Measurements from ENCODE around the gene GPR156.

DNA sequence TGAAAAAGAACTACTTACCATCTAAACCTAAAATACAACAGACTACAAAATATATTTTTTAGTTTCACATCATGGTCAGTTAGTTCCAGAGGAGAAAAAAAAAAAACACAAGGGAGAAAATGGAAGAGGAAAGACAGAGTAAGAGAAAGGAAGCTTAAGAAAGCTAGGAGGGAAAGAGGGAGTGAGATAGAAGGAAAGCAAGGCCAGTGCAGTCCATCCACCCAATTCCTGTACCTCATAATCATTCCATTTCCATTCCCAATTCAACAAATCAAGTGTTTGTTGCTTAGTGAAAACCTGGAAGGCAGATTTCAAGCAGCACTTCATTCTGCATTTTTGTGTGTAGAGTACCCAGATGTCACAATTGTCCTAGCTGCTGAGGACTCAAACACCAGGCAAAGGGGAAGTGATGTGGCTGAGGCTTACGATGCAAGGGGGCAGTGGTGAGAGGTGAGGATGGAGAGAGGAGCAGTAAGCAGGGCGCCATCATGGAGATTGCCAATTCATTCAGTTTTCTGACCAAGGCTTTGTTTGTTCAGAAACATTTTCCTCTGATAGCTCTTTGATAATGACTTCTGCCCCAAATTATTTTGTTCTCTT is 107.2 kb downstream of the GPR156 start:
- TF ChIP-seq, protein P1, sequence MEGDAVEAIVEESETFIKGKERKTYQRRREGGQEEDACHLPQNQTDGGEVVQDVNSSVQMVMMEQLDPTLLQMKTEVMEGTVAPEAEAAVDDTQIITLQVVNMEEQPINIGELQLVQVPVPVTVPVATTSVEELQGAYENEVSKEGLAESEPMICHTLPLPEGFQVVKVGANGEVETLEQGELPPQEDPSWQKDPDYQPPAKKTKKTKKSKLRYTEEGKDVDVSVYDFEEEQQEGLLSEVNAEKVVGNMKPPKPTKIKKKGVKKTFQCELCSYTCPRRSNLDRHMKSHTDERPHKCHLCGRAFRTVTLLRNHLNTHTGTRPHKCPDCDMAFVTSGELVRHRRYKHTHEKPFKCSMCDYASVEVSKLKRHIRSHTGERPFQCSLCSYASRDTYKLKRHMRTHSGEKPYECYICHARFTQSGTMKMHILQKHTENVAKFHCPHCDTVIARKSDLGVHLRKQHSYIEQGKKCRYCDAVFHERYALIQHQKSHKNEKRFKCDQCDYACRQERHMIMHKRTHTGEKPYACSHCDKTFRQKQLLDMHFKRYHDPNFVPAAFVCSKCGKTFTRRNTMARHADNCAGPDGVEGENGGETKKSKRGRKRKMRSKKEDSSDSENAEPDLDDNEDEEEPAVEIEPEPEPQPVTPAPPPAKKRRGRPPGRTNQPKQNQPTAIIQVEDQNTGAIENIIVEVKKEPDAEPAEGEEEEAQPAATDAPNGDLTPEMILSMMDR (tag by site-specific recombination; IDR thresholded peaks at IDR 0.05) = no peak
- no peak for TF ChIP-seq RBAK (tag by site-specific recombination; IDR thresholded peaks at IDR 0.05)
- no peak for TF ChIP-seq REST (tag by site-specific recombination; IDR thresholded peaks at IDR 0.05)
- TF ChIP-seq ZNF664 (tag by site-specific recombination; IDR thresholded peaks at IDR 0.05) = no peak
- TF ChIP-seq SETDB1 (IDR thresholded peaks at IDR 0.05; ENCODE audit: insufficient read length, low read length) = no peak
- no peak for TF ChIP-seq ZNF416 (tag by site-specific recombination; IDR thresholded peaks at IDR 0.05)
- no peak for TF ChIP-seq ZSCAN18 (tag by site-specific recombination; IDR thresholded peaks at IDR 0.05)
- TF ChIP-seq ZNF133 (tag by site-specific recombination; IDR thresholded peaks at IDR 0.05) = no peak
- TF ChIP-seq ZNF596 (tag by site-specific recombination; IDR thresholded peaks at IDR 0.05) = no peak
- TF ChIP-seq ZBTB11 (tag by site-specific recombination; conservative IDR thresholded peaks at IDR 0.05; ENCODE audit: low read depth) = no peak
- TF ChIP-seq, protein P2, sequence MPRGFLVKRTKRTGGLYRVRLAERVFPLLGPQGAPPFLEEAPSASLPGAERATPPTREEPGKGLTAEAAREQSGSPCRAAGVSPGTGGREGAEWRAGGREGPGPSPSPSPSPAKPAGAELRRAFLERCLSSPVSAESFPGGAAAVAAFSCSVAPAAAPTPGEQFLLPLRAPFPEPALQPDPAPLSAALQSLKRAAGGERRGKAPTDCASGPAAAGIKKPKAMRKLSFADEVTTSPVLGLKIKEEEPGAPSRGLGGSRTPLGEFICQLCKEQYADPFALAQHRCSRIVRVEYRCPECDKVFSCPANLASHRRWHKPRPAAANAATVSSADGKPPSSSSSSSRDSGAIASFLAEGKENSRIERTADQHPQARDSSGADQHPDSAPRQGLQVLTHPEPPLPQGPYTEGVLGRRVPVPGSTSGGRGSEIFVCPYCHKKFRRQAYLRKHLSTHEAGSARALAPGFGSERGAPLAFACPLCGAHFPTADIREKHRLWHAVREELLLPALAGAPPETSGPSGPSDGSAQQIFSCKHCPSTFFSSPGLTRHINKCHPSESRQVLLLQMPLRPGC (tag by site-specific recombination; IDR thresholded peaks at IDR 0.05) = no peak
- no peak for TF ChIP-seq ZNF184 (tag by site-specific recombination; IDR thresholded peaks at IDR 0.05)
